GM13977 (cell line): ENCODE data around the gene DCUN1D4.

Source experiments
- DNase-seq: peaks from one replicate; pipeline ENCODE4 v3.0.0; 2012; ENCODE audit warnings: low spot score
- CTCF ChIP-seq: IDR thresholded peaks from 2 replicates; pipeline ENCODE4 v1.5.1; 2012; ENCODE audit warnings: mild to moderate bottlenecking, control low read depth; ENCODE audit not compliant: insufficient read depth; ENCODE audit errors: extremely low read depth, missing control alignments
- in situ Hi-C: fragments of 300-500 bp; cut with MboI; formaldehyde crosslinking; loops from one replicate; pipeline ENCODE4 v1.12.0; 2022; ENCODE audit warnings: low sequenced_read_pairs, low pct_unique_long_range_greater_than_20kb, mixed read lengths, inconsistent platforms; ENCODE audit not compliant: unreplicated experiment

Gene DCUN1D4

GRCh38 chr4:51862199-51862598 is 19.2 kb downstream of the DCUN1D4 start:
- in situ Hi-C loops, result no loop called here
- no peak for DNase-seq
- TF ChIP-seq CTCF, result no peak

GRCh38 chr4:51862781-51863180 is 19.8 kb downstream of the DCUN1D4 start:
- in situ Hi-C loops, result no loop called here
- TF ChIP-seq CTCF, result no peak
- no peak for DNase-seq

GRCh38 chr4:51865717-51866116 is 22.8 kb downstream of the DCUN1D4 start:
- in situ Hi-C loops, result no loop called here
- no peak for TF ChIP-seq CTCF
- no peak for DNase-seq

- in situ Hi-C loops, result no loop called here
- no peak for DNase-seq
- TF ChIP-seq CTCF, result no peak
Measured at GRCh38 chr4:51866835-51867234, 23.9 kb downstream of the DCUN1D4 start.

GRCh38 chr4:51867689-51868448 is 24.9 kb downstream of the DCUN1D4 start:
- in situ Hi-C loops, result no loop called here

GRCh38 chr4:51868449-51868847 is 25.5 kb downstream of the DCUN1D4 start:
- no peak for DNase-seq
- in situ Hi-C loops, result no loop called here

More at GRCh38 chr4:51867689-51868448, 24.9 kb downstream of the DCUN1D4 start:
- no peak for TF ChIP-seq CTCF
- DNase-seq, result no peak

More at GRCh38 chr4:51868449-51868847, 25.5 kb downstream of the DCUN1D4 start:
- TF ChIP-seq CTCF, result no peak
